Astrocyte (in vitro differentiated cells and primary cell): ENCODE data around the gene MMAB. TPM values are rescaled to one million over a fixed set of nuclear protein-coding genes. Genes with fewer than 3 reads are reported as not detected.

ENCODE experiments used
- DNase-seq: peaks from one replicate; pipeline ENCODE4 v3.0.0-alpha.2; 2010; ENCODE audit warnings: low read depth
- FAIRE-seq: peaks from 2 replicates; lab custom pipeline; 2011; peaks lifted over from hg19 to GRCh38; lab: Jason Lieb, UNC
- H2AFZ ChIP-seq: 2 replicates; pipeline ENCODE4 v1.6.0; 2012; ENCODE audit warnings: low read depth, low read length, inconsistent platforms
- H3K27ac ChIP-seq: 2 replicates; pipeline ENCODE4 v1.5.1; 2011; ENCODE audit warnings: low read depth, low read length, inconsistent platforms
- H3K27me3 ChIP-seq: 2 replicates; pipeline ENCODE4 v1.6.0; 2011; ENCODE audit warnings: low read length, inconsistent platforms; ENCODE audit not compliant: insufficient read depth
- H3K36me3 ChIP-seq: 2 replicates; pipeline ENCODE4 v1.5.1; 2011; ENCODE audit warnings: low read length, inconsistent platforms; ENCODE audit not compliant: insufficient read depth
- H3K4me1 ChIP-seq: 2 replicates; pipeline ENCODE4 v1.5.1; 2011; ENCODE audit warnings: low read length, inconsistent platforms; ENCODE audit not compliant: insufficient read depth
- H3K4me2 ChIP-seq: 2 replicates; pipeline ENCODE4 v1.6.0; 2012; ENCODE audit warnings: low read length, inconsistent platforms
- H3K4me3 ChIP-seq: 2 replicates; pipeline ENCODE4 v1.5.1; 2011; ENCODE audit warnings: low read depth, mild to moderate bottlenecking, low read length, inconsistent platforms; ENCODE audit not compliant: insufficient read depth
- H3K79me2 ChIP-seq: 2 replicates; pipeline ENCODE4 v1.6.0; 2012; ENCODE audit warnings: mild to moderate bottlenecking, low read length, inconsistent platforms; ENCODE audit not compliant: insufficient read depth
- H3K9ac ChIP-seq: 2 replicates; pipeline ENCODE4 v1.6.0; 2012; ENCODE audit warnings: mild to moderate bottlenecking, low read length, inconsistent platforms
- H3K9me3 ChIP-seq: 2 replicates; pipeline ENCODE4 v1.5.1; 2012; ENCODE audit warnings: low read depth, mild to moderate bottlenecking, low read length, inconsistent platforms; ENCODE audit not compliant: insufficient read depth
- H4K20me1 ChIP-seq: 2 replicates; pipeline ENCODE4 v1.6.0; 2012; ENCODE audit warnings: low read length, inconsistent platforms; ENCODE audit not compliant: insufficient read depth
- H3K27ac Mint-ChIP-seq: one replicate; pipeline ENCODE4 v1.8.0; 2021; ENCODE audit warnings: mild to moderate bottlenecking, mixed read lengths; ENCODE audit not compliant: unreplicated experiment
- H3K27me3 Mint-ChIP-seq: one replicate; pipeline ENCODE4 v1.8.0; 2021; ENCODE audit warnings: low read depth, mixed read lengths; ENCODE audit not compliant: unreplicated experiment
- H3K36me3 Mint-ChIP-seq: one replicate; pipeline ENCODE4 v1.8.0; 2021; ENCODE audit warnings: low read depth, mixed read lengths; ENCODE audit not compliant: unreplicated experiment
- H3K4me1 Mint-ChIP-seq: one replicate; pipeline ENCODE4 v1.8.0; 2021; ENCODE audit warnings: low read depth, mixed read lengths; ENCODE audit not compliant: unreplicated experiment
- H3K4me3 Mint-ChIP-seq: one replicate; pipeline ENCODE4 v1.8.0; 2021; ENCODE audit warnings: mild to moderate bottlenecking, moderate library complexity, mixed read lengths; ENCODE audit not compliant: unreplicated experiment
- H3K9me3 Mint-ChIP-seq: one replicate; pipeline ENCODE4 v1.8.0; 2021; ENCODE audit warnings: mild to moderate bottlenecking, mixed read lengths; ENCODE audit not compliant: unreplicated experiment
- EZH2 ChIP-seq: IDR thresholded peaks from 2 replicates; pipeline ENCODE4 v1.6.1; 2012; ENCODE audit warnings: mild to moderate bottlenecking, low read length, inconsistent platforms; ENCODE audit not compliant: insufficient read depth
- total RNA-seq: library from RNA; stranded (reverse); gene quantifications from 2 replicates; pipeline ENCODE4 v1.2.1, GENCODE V29; 2021
- TF ChIP-seq, protein P1 (sequence below): IDR thresholded peaks from 2 replicates; pipeline ENCODE4 v1.5.1; 2011; ENCODE audit warnings: low read depth, mild to moderate bottlenecking, inconsistent platforms, low read length, moderate library complexity; ENCODE audit not compliant: insufficient read depth

MMAB gene
- total RNA-seq, 1 donor from 2014 or later = 17.8 TPM

DNA sequence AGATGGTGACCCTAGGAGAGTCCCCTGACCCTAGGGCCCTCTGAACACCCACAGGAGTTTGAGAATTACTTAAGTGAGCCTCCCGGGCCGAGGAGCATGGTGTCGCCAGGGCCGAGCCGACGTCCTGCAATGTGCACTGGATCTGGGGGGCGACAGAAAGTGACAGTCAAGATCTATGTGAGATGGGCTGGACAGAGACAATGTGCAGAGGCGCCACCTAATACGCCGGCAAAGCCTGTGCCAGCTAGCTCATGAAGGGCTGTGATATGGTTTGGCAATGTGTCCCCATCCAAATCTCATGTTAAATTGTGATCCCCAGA, 11.6 kb downstream of the MMAB start:
- H3K9ac ChIP-seq = no peak overlapping the region
- no peak overlapping the region for H3K27ac Mint-ChIP-seq
- no peak overlapping the region for H3K27ac ChIP-seq
- H3K36me3 ChIP-seq = peaks cover 2% of the 10 kb centered on the region
- DNase-seq = no peak
- H3K79me2 ChIP-seq = no peaks in the 10 kb centered on the region
- H3K4me1 ChIP-seq = peaks cover 9% of the 10 kb centered on the region
- no peak overlapping the region for H3K4me3 Mint-ChIP-seq
- no peaks in the 10 kb centered on the region for H3K9me3 ChIP-seq
- no peaks in the 10 kb centered on the region for H3K27me3 ChIP-seq
- H3K27me3 Mint-ChIP-seq = peaks cover 5% of the 10 kb centered on the region
- H3K4me1 Mint-ChIP-seq = no peaks in the 10 kb centered on the region
- TF ChIP-seq, protein P1, sequence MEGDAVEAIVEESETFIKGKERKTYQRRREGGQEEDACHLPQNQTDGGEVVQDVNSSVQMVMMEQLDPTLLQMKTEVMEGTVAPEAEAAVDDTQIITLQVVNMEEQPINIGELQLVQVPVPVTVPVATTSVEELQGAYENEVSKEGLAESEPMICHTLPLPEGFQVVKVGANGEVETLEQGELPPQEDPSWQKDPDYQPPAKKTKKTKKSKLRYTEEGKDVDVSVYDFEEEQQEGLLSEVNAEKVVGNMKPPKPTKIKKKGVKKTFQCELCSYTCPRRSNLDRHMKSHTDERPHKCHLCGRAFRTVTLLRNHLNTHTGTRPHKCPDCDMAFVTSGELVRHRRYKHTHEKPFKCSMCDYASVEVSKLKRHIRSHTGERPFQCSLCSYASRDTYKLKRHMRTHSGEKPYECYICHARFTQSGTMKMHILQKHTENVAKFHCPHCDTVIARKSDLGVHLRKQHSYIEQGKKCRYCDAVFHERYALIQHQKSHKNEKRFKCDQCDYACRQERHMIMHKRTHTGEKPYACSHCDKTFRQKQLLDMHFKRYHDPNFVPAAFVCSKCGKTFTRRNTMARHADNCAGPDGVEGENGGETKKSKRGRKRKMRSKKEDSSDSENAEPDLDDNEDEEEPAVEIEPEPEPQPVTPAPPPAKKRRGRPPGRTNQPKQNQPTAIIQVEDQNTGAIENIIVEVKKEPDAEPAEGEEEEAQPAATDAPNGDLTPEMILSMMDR = no peak
- TF ChIP-seq EZH2 = no peak
- no peak overlapping the region for H2AFZ ChIP-seq
- peaks cover 1% of the 10 kb centered on the region for H3K36me3 Mint-ChIP-seq
- H3K4me3 ChIP-seq = no peak overlapping the region
- H3K4me2 ChIP-seq = no peak overlapping the region
- peaks cover 5% of the 10 kb centered on the region for H3K9me3 Mint-ChIP-seq
- no peaks in the 10 kb centered on the region for H4K20me1 ChIP-seq
- no peak for FAIRE-seq

- Histone ChIP-seq H3K27ac (no peak overlapping the region), H3K9me3 (no peaks in the 10 kb centered on the region), H3K4me3 (no peak overlapping the region), H3K4me1 (peaks cover 9% of the 10 kb centered on the region), H4K20me1 (no peaks in the 10 kb centered on the region), H3K36me3 (peaks cover 2% of the 10 kb centered on the region), H3K4me2 (no peak overlapping the region), H2AFZ (no peak overlapping the region), H3K9ac (no peak overlapping the region), H3K79me2 (no peaks in the 10 kb centered on the region), H3K27me3 (no peaks in the 10 kb centered on the region)
- H3K9me3 Mint-ChIP-seq = peaks cover 5% of the 10 kb centered on the region
- no peak for FAIRE-seq
- no peak for TF ChIP-seq EZH2
- TF ChIP-seq, protein P1 = no peak
- H3K27ac Mint-ChIP-seq = no peak overlapping the region
- DNase-seq = no peak
- H3K36me3 Mint-ChIP-seq = peaks cover 1% of the 10 kb centered on the region
- peaks cover 10% of the 10 kb centered on the region for H3K27me3 Mint-ChIP-seq
- H3K4me1 Mint-ChIP-seq = no peaks in the 10 kb centered on the region
- no peak overlapping the region for H3K4me3 Mint-ChIP-seq
These were observed 12.2 kb downstream of the MMAB start for GRCh38 chr12:109560867-109561710.

DNA sequence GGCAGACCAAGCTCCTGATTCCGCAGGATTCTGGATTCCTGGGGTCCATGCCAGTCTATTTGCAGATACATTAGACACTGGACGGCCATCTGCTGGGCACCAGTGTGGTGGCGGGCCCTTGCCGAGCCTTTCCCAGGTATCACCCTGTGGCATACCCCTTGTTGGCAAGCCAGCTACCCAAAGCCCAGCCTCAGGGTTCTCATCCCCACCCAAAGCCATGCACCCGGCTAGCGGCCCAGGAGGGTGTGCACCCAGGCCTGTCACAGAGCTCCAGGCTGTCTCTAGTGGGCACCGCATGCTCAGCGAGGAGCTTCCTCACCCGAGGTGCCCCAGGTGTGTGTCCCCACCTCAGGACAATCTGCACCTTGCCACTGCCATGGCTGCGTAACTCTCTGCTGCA, 13.7 kb downstream of the MMAB start:
- no peak overlapping the region for H2AFZ ChIP-seq
- peaks cover 10% of the 10 kb centered on the region for H3K27me3 Mint-ChIP-seq
- H3K36me3 Mint-ChIP-seq = peaks cover 1% of the 10 kb centered on the region
- H3K4me3 ChIP-seq = no peak overlapping the region
- H3K4me3 Mint-ChIP-seq = peak overlapping the region; percentile 6
- no peaks in the 10 kb centered on the region for H3K9me3 ChIP-seq
- no peaks in the 10 kb centered on the region for H3K4me1 Mint-ChIP-seq
- peaks cover 9% of the 10 kb centered on the region for H3K4me1 ChIP-seq
- H3K4me2 ChIP-seq = no peak overlapping the region
- H3K9ac ChIP-seq = no peak overlapping the region
- H4K20me1 ChIP-seq = no peaks in the 10 kb centered on the region
- H3K27ac ChIP-seq = no peak overlapping the region
- peaks cover 1% of the 10 kb centered on the region for H3K36me3 ChIP-seq
- peaks cover 2% of the 10 kb centered on the region for H3K27me3 ChIP-seq
- H3K27ac Mint-ChIP-seq = no peak overlapping the region
- TF ChIP-seq, protein P1 = no peak
- TF ChIP-seq EZH2 = no peak
- H3K79me2 ChIP-seq = no peaks in the 10 kb centered on the region
- peaks cover 5% of the 10 kb centered on the region for H3K9me3 Mint-ChIP-seq
- DNase-seq = no peak
- no peak for FAIRE-seq
